H1 (cell line): Measurements from ENCODE around the gene OPCML. TPM values are rescaled to one million over a fixed set of nuclear protein-coding genes. Genes with fewer than 3 reads are reported as not detected.

Source experiments
- CTCF ChIA-PET: fragments of 300-600 bp; sonication (Branson Sonifier 250); formaldehyde crosslinking; loops from one replicate; lab custom pipeline; 2021; ENCODE audit not compliant: partially characterized antibody; lab: Charles Lee
- POLR2A ChIA-PET: fragments of 300-600 bp; sonication (Branson Sonifier 250); formaldehyde crosslinking; loops from one replicate; lab custom pipeline; 2021; ENCODE audit warnings: inconsistent platforms; ENCODE audit not compliant: partially characterized antibody; lab: Charles Lee
- DNase-seq, 2 experiments: peaks; one replicate each; pipeline versions ENCODE4 v3.0.0 to v3.0.0-alpha.2; 2010 to 2022; ENCODE audit warnings: low spot score in 2 of 2, low read depth in 1 of 2, mixed read lengths in 1 of 2
- FAIRE-seq: peaks from 2 replicates; lab custom pipeline; 2011; peaks lifted over from hg19 to GRCh38; lab: Jason Lieb, UNC
- H2AFZ ChIP-seq: 2 replicates; pipeline ENCODE4 v1.8.1; 2012; ENCODE audit warnings: low read length, inconsistent platforms
- H2AK5ac ChIP-seq: 2 replicates; pipeline ENCODE4 v1.6.1; 2013; ENCODE audit warnings: low read depth, low read length
- H2BK120ac ChIP-seq: replicated peaks from 2 replicates; pipeline ENCODE3; 2013; ENCODE audit warnings: low read depth, low read length, inconsistent platforms
- H2BK12ac ChIP-seq: 2 replicates; pipeline ENCODE4 v1.6.1; 2013; ENCODE audit warnings: low read depth, low read length
- H2BK15ac ChIP-seq: 2 replicates; pipeline ENCODE4 v1.6.1; 2013; ENCODE audit warnings: low read length
- H2BK20ac ChIP-seq: 2 replicates; pipeline ENCODE4 v1.6.1; 2013; ENCODE audit warnings: low read length
- H2BK5ac ChIP-seq: 2 replicates; pipeline ENCODE4 v1.6.1; 2013; ENCODE audit warnings: low read depth, low read length
- H3K14ac ChIP-seq: 2 replicates; pipeline ENCODE4 v1.6.1; 2013; ENCODE audit warnings: inconsistent platforms; ENCODE audit not compliant: insufficient read length
- H3K18ac ChIP-seq: 2 replicates; pipeline ENCODE4 v1.6.1; 2013; ENCODE audit warnings: low read length; ENCODE audit errors: extremely low read depth
- H3K23ac ChIP-seq: 2 replicates; pipeline ENCODE4 v1.6.1; 2013; ENCODE audit warnings: inconsistent platforms; ENCODE audit not compliant: insufficient read length
- H3K23me2 ChIP-seq: 2 replicates; pipeline ENCODE4 v1.6.1; 2013; ENCODE audit warnings: low read depth, low read length
- H3K27ac ChIP-seq: 2 replicates; pipeline ENCODE4 v1.6.1; 2011; ENCODE audit warnings: low read depth, low read length, inconsistent platforms
- H3K27me3 ChIP-seq, 4 experiments: replicated peaks in 1 of 4; 1 replicate in 1 of 4; 2 replicates in 3 of 4; pipeline versions ENCODE4 v1.6.1 to v1.8.1; 2011 to 2013; ENCODE audit warnings: low read length in 3 of 4, mild to moderate bottlenecking in 3 of 4, inconsistent platforms in 2 of 4, mixed read lengths in 2 of 4, moderate library complexity in 1 of 4; ENCODE audit not compliant: control insufficient read depth in 3 of 4, insufficient read depth in 3 of 4; ENCODE audit errors: extremely low read depth in 1 of 4
- H3K36me3 ChIP-seq, 4 experiments: 2 replicates each; pipeline versions ENCODE4 v1.6.1 to v1.8.1; 2011 to 2013; ENCODE audit warnings: mild to moderate bottlenecking in 4 of 4, low read length in 3 of 4, moderate library complexity in 2 of 4, control low read depth in 1 of 4, inconsistent platforms in 1 of 4; ENCODE audit not compliant: insufficient read depth in 4 of 4, control insufficient read depth in 2 of 4
- H3K4ac ChIP-seq: replicated peaks from 2 replicates; pipeline ENCODE3; 2013; ENCODE audit warnings: low read length, low read depth, mixed read lengths, inconsistent platforms; ENCODE audit not compliant: insufficient read length
- H3K4me1 ChIP-seq, 4 experiments: replicated peaks in 1 of 4; 1 replicate in 1 of 4; 2 replicates in 3 of 4; pipeline versions ENCODE4 v1.6.1 to v1.8.1; 2011 to 2013; ENCODE audit warnings: low read length in 3 of 4, inconsistent platforms in 2 of 4, mixed read lengths in 1 of 4; ENCODE audit not compliant: insufficient read depth in 4 of 4, control insufficient read depth in 3 of 4
- H3K4me2 ChIP-seq, 2 experiments: 2 replicates each; pipeline versions ENCODE4 v1.6.1 to v1.8.1; 2011 to 2013; ENCODE audit warnings: low read depth in 2 of 2, low read length in 2 of 2, control low read depth in 1 of 2, inconsistent platforms in 1 of 2, mild to moderate bottlenecking in 1 of 2; ENCODE audit not compliant: insufficient read depth in 1 of 2
- H3K4me3 ChIP-seq, 4 experiments: fragments of 200-600, 300-600 bp in 1 of 4; sonication (generic), shearing (Covaris generic), sonication (Bioruptor Twin) in 1 of 4; 2 replicates each; pipeline versions ENCODE4 v1.5.1 to v1.8.1; 2011 to 2016; ENCODE audit warnings: low read length in 4 of 4, low read depth in 3 of 4, control low read depth in 2 of 4, inconsistent platforms in 2 of 4, mild to moderate bottlenecking in 2 of 4, mixed read lengths in 1 of 4, moderate library complexity in 1 of 4; ENCODE audit not compliant: insufficient read depth in 2 of 4; ENCODE audit errors: extremely low read depth in 1 of 4
- H3K56ac ChIP-seq: replicated peaks from 2 replicates; pipeline ENCODE3; 2013; ENCODE audit warnings: low read depth, mild to moderate bottlenecking, mixed read lengths, low read length, inconsistent platforms; ENCODE audit not compliant: insufficient read length
- H3K79me1 ChIP-seq: 2 replicates; pipeline ENCODE4 v1.6.1; 2013; ENCODE audit warnings: low read depth, low read length, control low read depth
- H3K79me2 ChIP-seq, 2 experiments: 2 replicates each; pipeline versions ENCODE4 v1.6.1 to v1.8.1; 2012 to 2013; ENCODE audit warnings: low read length in 2 of 2, mild to moderate bottlenecking in 2 of 2, inconsistent platforms in 1 of 2; ENCODE audit not compliant: insufficient read depth in 2 of 2, control insufficient read depth in 1 of 2
- H3K9ac ChIP-seq, 4 experiments: replicated peaks in 1 of 4; 1 replicate in 1 of 4; 2 replicates in 3 of 4; pipeline versions ENCODE4 v1.6.1 to v1.8.1; 2011 to 2013; ENCODE audit warnings: low read depth in 3 of 4, low read length in 3 of 4, control low read depth in 2 of 4, mild to moderate bottlenecking in 2 of 4, moderate library complexity in 2 of 4, inconsistent platforms in 1 of 4; ENCODE audit errors: extremely low read depth in 1 of 4
- H3K9me3 ChIP-seq, 2 experiments: 2 replicates each; pipeline versions ENCODE4 v1.6.1 to v1.8.1; 2012 to 2013; ENCODE audit warnings: mild to moderate bottlenecking in 2 of 2, moderate library complexity in 2 of 2, control low read depth in 1 of 2, inconsistent platforms in 1 of 2, low read depth in 1 of 2, low read length in 1 of 2, mixed read lengths in 1 of 2; ENCODE audit not compliant: insufficient read depth in 2 of 2
- H4K20me1 ChIP-seq, 2 experiments: replicated peaks in 1 of 2; 2 replicates each; pipeline versions ENCODE3 to v1.8.1; 2011 to 2013; ENCODE audit warnings: inconsistent platforms in 2 of 2, low read length in 2 of 2, mild to moderate bottlenecking in 1 of 2; ENCODE audit not compliant: insufficient read depth in 2 of 2, control insufficient read depth in 1 of 2
- H4K5ac ChIP-seq: 2 replicates; pipeline ENCODE4 v1.6.1; 2013; ENCODE audit warnings: low read length, low read depth, mixed read lengths, inconsistent platforms; ENCODE audit not compliant: insufficient read length
- H4K8ac ChIP-seq: 2 replicates; pipeline ENCODE4 v1.8.0; 2013; ENCODE audit warnings: mild to moderate bottlenecking, moderate library complexity, low read length, inconsistent platforms; ENCODE audit not compliant: insufficient read depth; ENCODE audit errors: extremely low read depth
- H4K91ac ChIP-seq: replicated peaks from 2 replicates; pipeline ENCODE3; 2013; ENCODE audit warnings: low read length, mixed read lengths, inconsistent platforms; ENCODE audit not compliant: insufficient read length
- ATF2 ChIP-seq: IDR thresholded peaks from 2 replicates; pipeline ENCODE4 v1.6.1; 2012; ENCODE audit warnings: low read length, inconsistent platforms
- ATF3 ChIP-seq: IDR thresholded peaks from 2 replicates; pipeline ENCODE4 v1.6.1; 2011; ENCODE audit warnings: low read depth, mild to moderate bottlenecking, low read length; ENCODE audit not compliant: insufficient read depth
- EP300 ChIP-seq, 2 experiments: IDR thresholded peaks; 1 replicate in 1 of 2; 2 replicates in 1 of 2; pipeline ENCODE4 v1.6.1; 2011 to 2012; ENCODE audit warnings: low read depth in 2 of 2, low read length in 2 of 2, mild to moderate bottlenecking in 2 of 2, borderline replicate concordance in 1 of 2, inconsistent platforms in 1 of 2, moderate library complexity in 1 of 2
- FOSL1 ChIP-seq: IDR thresholded peaks from 2 replicates; pipeline ENCODE4 v1.6.1; 2011; ENCODE audit warnings: mild to moderate bottlenecking, low read depth, low read length, moderate library complexity; ENCODE audit not compliant: insufficient read depth
- PHF8 ChIP-seq: fragments of 200-600 bp; sonication (generic); conservative IDR thresholded peaks from 2 replicates; pipeline ENCODE4 v1.7.1; 2012; ENCODE audit warnings: low read depth, mild to moderate bottlenecking, inconsistent platforms, low read length, moderate library complexity
- TAF1 ChIP-seq: IDR thresholded peaks from 2 replicates; pipeline ENCODE4 v1.6.1; 2011; ENCODE audit warnings: mild to moderate bottlenecking, low read depth, low read length
- TAF7 ChIP-seq: optimal IDR thresholded peaks from 2 replicates; pipeline ENCODE3; 2011; ENCODE audit warnings: low read depth, mild to moderate bottlenecking, inconsistent platforms, low read length, moderate library complexity, borderline replicate concordance
- WGBS, 2 experiments: shearing (Covaris generic) in 1 of 2; methylation state at CpG; one replicate each; pipeline versions ENCODE4 v1.1.6 to v1.1.7; 2013 to 2015; ENCODE audit warnings: low lambda C conversion rate in 2 of 2, mixed read lengths in 2 of 2, inconsistent platforms in 1 of 2, low coverage in 1 of 2, missing lambda C conversion rate in 1 of 2; ENCODE audit not compliant: insufficient replicate concordance in 2 of 2, insufficient coverage in 1 of 2, insufficient read length in 1 of 2; ENCODE audit errors: extremely low coverage in 1 of 2, missing lambda C conversion rate in 1 of 2; 5-methylcytosine and 5-hydroxymethylcytosine counted together
- polyA plus RNA-seq, 7 experiments: library from polyadenylated mRNA; depleted of rRNA in 3 of 7; stranded (reverse) in 5 of 7; unstranded in 2 of 7; fragments of >200 nt in 5 of 7; fragments of 200-250 nt in 2 of 7; gene quantifications; 1 replicate in 5 of 7; 2 replicates in 1 of 7; 4 replicates in 1 of 7; pipeline versions ENCODE4 v1.2.1 to v1.2.3, GENCODE V29; 2011 to 2013; ENCODE audit warnings: missing spikeins in 2 of 7, mixed read lengths in 2 of 7
- total RNA-seq: library from RNA; stranded (reverse); fragmentation: NEBNext Ultra II Directional; extraction: Animal tissue kit (Norgen Biotek cat#: 25700); gene quantifications from 2 replicates; pipeline ENCODE4 v1.2.1, GENCODE V29; 2021
- TF ChIP-seq, protein P1 (sequence below): IDR thresholded peaks from 2 replicates; pipeline ENCODE4 v1.6.1; 2011; ENCODE audit warnings: low read length, improper control_type of control experiment

The OPCML gene
- total and polyA plus RNA-seq, 2 of the 8 experiments (the other 6 are each of a cell fraction or from before 2014, with no cell fraction given): 2.3 to 3.1 TPM

DNA sequence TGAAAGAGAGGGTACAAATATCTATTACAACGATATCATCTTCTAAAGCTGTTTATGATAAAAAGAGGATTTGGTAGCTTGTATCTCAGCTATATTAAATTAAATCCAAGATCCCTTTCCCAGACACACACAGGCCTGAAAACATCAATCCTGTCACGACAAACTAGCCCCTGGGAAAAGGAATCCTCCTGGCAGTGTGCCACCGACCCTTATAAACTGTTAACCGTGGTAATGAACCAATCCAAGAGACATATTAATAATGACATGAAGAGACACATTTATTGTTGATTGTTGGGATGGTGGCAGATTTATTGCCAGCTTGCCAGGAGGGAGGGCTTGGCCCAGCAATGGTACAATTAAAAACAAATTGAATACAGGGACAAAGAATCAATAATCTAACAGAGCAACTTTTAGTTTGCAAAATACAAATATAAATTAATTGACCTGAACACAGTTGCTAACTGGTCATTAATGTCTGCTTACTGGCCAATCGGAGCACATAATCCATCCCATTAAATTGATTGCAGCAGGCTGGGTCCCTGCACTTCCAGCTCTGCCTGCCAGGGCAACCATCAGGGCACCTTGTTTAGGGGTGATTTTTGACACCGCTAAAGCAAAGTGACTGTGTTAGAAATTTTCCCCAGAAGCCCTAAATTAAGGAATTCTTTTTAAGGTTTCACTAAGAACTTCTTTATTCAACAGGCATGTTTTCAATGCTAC is 887.6 kb downstream of the OPCML start:
- peaks cover under 1% of the 10 kb centered on the region; the same call in 1 of the 2 replicates for H3K23me2 ChIP-seq
- 96% methylated on average over 6 of the region's 6 CpGs; no CpG with 5 or more reads in 1 of the 2 experiments for WGBS, 2 experiments
- no peak overlapping the region for H3K4me3 ChIP-seq
- ChIA-PET CTCF (interaction anchor here (0.9 kb wide), 1 partner anchor 297 kb away, joined by 3 read pairs; no protein-coding TSS in a partner anchor), POLR2A (no interaction called here)
- peaks cover 0 to 5% (median 2%) of the 10 kb centered on the region in 4 experiments; a peak in 5 of 7 replicates for H3K4me1 ChIP-seq
- H3K4me2 ChIP-seq: no peak overlapping the region
- H2BK5ac ChIP-seq: no peak overlapping the region
- no peaks in the 10 kb centered on the region for H3K27me3 ChIP-seq
- no peak overlapping the region for H3K23ac ChIP-seq
- no peak overlapping the region for H2BK20ac ChIP-seq
- FAIRE-seq (no peak), DNase-seq (no peak)
- H2BK12ac ChIP-seq: no peak overlapping the region
- H2BK15ac ChIP-seq: no peak overlapping the region
- H4K8ac ChIP-seq: no peak overlapping the region
- no peak overlapping the region for H4K91ac ChIP-seq
- H3K79me1 ChIP-seq: no peaks in the 10 kb centered on the region
- H3K56ac ChIP-seq: no peak overlapping the region
- H3K9me3 ChIP-seq: no peaks in the 10 kb centered on the region
- no peak overlapping the region for H3K27ac ChIP-seq
- no peak overlapping the region for H2AK5ac ChIP-seq
- H2AFZ ChIP-seq: no peak overlapping the region
- H4K5ac ChIP-seq: no peak overlapping the region
- no peak overlapping the region for H3K9ac ChIP-seq
- H3K18ac ChIP-seq: no peak overlapping the region
- no peaks in the 10 kb centered on the region for H3K79me2 ChIP-seq
- no peak overlapping the region for H3K4ac ChIP-seq
- H2BK120ac ChIP-seq: no peak overlapping the region
- no peaks in the 10 kb centered on the region for H3K36me3 ChIP-seq
- no peak overlapping the region for H3K14ac ChIP-seq
- no peaks in the 10 kb centered on the region for H4K20me1 ChIP-seq
- TF ChIP-seq TAF1 (no peak), ATF2 (no peak), EP300 (IDR thresholded peaks at IDR 0.05; ENCODE audit: borderline replicate concordance in 1 of 2, low read depth in 2 of 2, low read length in 2 of 2) (no peak), PHF8 (no peak), ATF3 (no peak), FOSL1 (no peak), TAF7 (no peak)
- TF ChIP-seq, protein P1, sequence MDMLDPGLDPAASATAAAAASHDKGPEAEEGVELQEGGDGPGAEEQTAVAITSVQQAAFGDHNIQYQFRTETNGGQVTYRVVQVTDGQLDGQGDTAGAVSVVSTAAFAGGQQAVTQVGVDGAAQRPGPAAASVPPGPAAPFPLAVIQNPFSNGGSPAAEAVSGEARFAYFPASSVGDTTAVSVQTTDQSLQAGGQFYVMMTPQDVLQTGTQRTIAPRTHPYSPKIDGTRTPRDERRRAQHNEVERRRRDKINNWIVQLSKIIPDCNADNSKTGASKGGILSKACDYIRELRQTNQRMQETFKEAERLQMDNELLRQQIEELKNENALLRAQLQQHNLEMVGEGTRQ: no peak
